HepG2 (cell line): ENCODE data around the gene PCYT2. TPM values are rescaled to one million over a fixed set of nuclear protein-coding genes. Genes with fewer than 3 reads are reported as not detected.

ENCODE experiments used
- FOXK2 ChIP-seq: fragments of 450-650 bp; IDR thresholded peaks from 2 replicates; pipeline ENCODE4 v1.6.1; 2016
- HDAC1 ChIP-seq: sonication (generic); formaldehyde crosslinking; IDR thresholded peaks from 2 replicates; pipeline ENCODE4 v1.5.1; 2020; ENCODE audit warnings: mild to moderate bottlenecking, missing genetic modification reagents
- HNRNPL ChIP-seq: fragments of 200-400 bp; formaldehyde crosslinking; IDR thresholded peaks from 2 replicates; pipeline ENCODE4 v1.6.1; 2017; ENCODE audit warnings: mild to moderate bottlenecking, low read depth, low read length
- HOXA7 ChIP-seq: sonication (generic); formaldehyde crosslinking; IDR thresholded peaks from 2 replicates; pipeline ENCODE4 v1.8.1; 2022; ENCODE audit warnings: mild to moderate bottlenecking, missing genetic modification reagents, moderate library complexity
- KDM1A ChIP-seq: IDR thresholded peaks from 2 replicates; pipeline ENCODE4 v1.6.1; 2016; ENCODE audit warnings: missing compliant biosample characterization
- NFE2L2 ChIP-seq: fragments of 150-350 bp; IDR thresholded peaks from 2 replicates; pipeline ENCODE4 v1.6.1; 2014; ENCODE audit warnings: low read length
- PAF1 ChIP-seq: IDR thresholded peaks from 2 replicates; pipeline ENCODE4 v1.6.1; 2016; ENCODE audit warnings: missing genetic modification reagents, missing compliant biosample characterization
- PITX1 ChIP-seq: sonication (generic); formaldehyde crosslinking; IDR thresholded peaks from 2 replicates; pipeline ENCODE4 v1.5.1; 2020; ENCODE audit warnings: mild to moderate bottlenecking, missing genetic modification reagents
- RBM39 ChIP-seq: fragments of 200-400 bp; formaldehyde crosslinking; IDR thresholded peaks from one replicate; pipeline ENCODE4 v1.6.1; 2018; ENCODE audit warnings: antibody characterized with exemption, mild to moderate bottlenecking, low read depth, low read length; ENCODE audit not compliant: poor library complexity, severe bottlenecking
- REL ChIP-seq: sonication (generic); formaldehyde crosslinking; conservative IDR thresholded peaks from 2 replicates; pipeline ENCODE4 v1.8.0; 2022; ENCODE audit warnings: mild to moderate bottlenecking, missing genetic modification reagents, moderate library complexity
- SMAD1 ChIP-seq: sonication (generic); formaldehyde crosslinking; IDR thresholded peaks from 2 replicates; pipeline ENCODE4 v1.4.0; 2020; ENCODE audit warnings: missing genetic modification reagents, low read depth, mild to moderate bottlenecking, borderline replicate concordance
- SP4 ChIP-seq: sonication (generic); formaldehyde crosslinking; IDR thresholded peaks from 2 replicates; pipeline ENCODE4 v1.8.1; 2023; ENCODE audit warnings: mild to moderate bottlenecking, missing genetic modification reagents
- SRSF1 ChIP-seq: fragments of 200-400 bp; formaldehyde crosslinking; optimal IDR thresholded peaks from 2 replicates; pipeline ENCODE3; 2017; ENCODE audit warnings: mild to moderate bottlenecking, low read depth, low read length, moderate library complexity
- TBX3 ChIP-seq: fragments of 450-650 bp; IDR thresholded peaks from 2 replicates; pipeline ENCODE4 v1.6.1; 2017; ENCODE audit warnings: antibody characterized with exemption, mild to moderate bottlenecking, inconsistent platforms, borderline replicate concordance
- ZNF292 ChIP-seq: sonication (generic); formaldehyde crosslinking; IDR thresholded peaks from 2 replicates; pipeline ENCODE4 v1.8.1; 2022; ENCODE audit warnings: mild to moderate bottlenecking, low read depth, missing genetic modification reagents, borderline replicate concordance
- ZNF431 ChIP-seq: sonication (generic); formaldehyde crosslinking; IDR thresholded peaks from 2 replicates; pipeline ENCODE4 v1.9.0; 2022; ENCODE audit warnings: missing genetic modification reagents, low read depth, mild to moderate bottlenecking, borderline replicate concordance
- polyA plus RNA-seq, 8 experiments: library from polyadenylated mRNA; depleted of rRNA in 3 of 8; stranded (reverse) in 7 of 8; unstranded in 1 of 8; fragments of >200 nt; fragmentation: Illumina TruSeq in 4 of 8; extraction: Trizol in 4 of 8; gene quantifications; 2 replicates each; pipeline versions ENCODE4 v1.2.1 to v1.2.3, GENCODE V29; 2011 to 2016; ENCODE audit warnings: low read depth in 4 of 8, missing spikeins in 1 of 8, mixed read lengths in 1 of 8; ENCODE audit not compliant: insufficient read depth in 1 of 8
- total RNA-seq, 5 experiments: library from RNA; depleted of rRNA; stranded (reverse); fragments of >200 nt; fragmentation: Illumina TruSeq; extraction: Trizol; gene quantifications; 2 replicates each; pipeline ENCODE4 v1.2.3, GENCODE V29; 2016; ENCODE audit warnings: low read depth in 1 of 5
- TF ChIP-seq, protein P1 (sequence below): sonication (generic); formaldehyde crosslinking; IDR thresholded peaks from 2 replicates; pipeline ENCODE4 v1.9.0; 2022; ENCODE audit warnings: missing genetic modification reagents, mild to moderate bottlenecking, borderline replicate concordance
- TF ChIP-seq, protein P2 (sequence below): sonication (generic); formaldehyde crosslinking; IDR thresholded peaks from 2 replicates; pipeline ENCODE4 v1.4.0; 2020; ENCODE audit warnings: mild to moderate bottlenecking, missing genetic modification reagents
- TF ChIP-seq, protein P3 (sequence below): IDR thresholded peaks from 2 replicates; pipeline ENCODE4 v1.6.1; 2016; ENCODE audit warnings: missing genetic modification reagents, missing compliant biosample characterization
- TF ChIP-seq, protein P4 (sequence below): sonication (generic); formaldehyde crosslinking; IDR thresholded peaks from 2 replicates; pipeline ENCODE4 v1.4.0; 2020; ENCODE audit warnings: missing genetic modification reagents, borderline replicate concordance

Gene PCYT2
- total and polyA plus RNA-seq, 2 of the 13 experiments (the other 11 are each of a cell fraction or from before 2014, with no cell fraction given), result 147 to 297 TPM

DNA sequence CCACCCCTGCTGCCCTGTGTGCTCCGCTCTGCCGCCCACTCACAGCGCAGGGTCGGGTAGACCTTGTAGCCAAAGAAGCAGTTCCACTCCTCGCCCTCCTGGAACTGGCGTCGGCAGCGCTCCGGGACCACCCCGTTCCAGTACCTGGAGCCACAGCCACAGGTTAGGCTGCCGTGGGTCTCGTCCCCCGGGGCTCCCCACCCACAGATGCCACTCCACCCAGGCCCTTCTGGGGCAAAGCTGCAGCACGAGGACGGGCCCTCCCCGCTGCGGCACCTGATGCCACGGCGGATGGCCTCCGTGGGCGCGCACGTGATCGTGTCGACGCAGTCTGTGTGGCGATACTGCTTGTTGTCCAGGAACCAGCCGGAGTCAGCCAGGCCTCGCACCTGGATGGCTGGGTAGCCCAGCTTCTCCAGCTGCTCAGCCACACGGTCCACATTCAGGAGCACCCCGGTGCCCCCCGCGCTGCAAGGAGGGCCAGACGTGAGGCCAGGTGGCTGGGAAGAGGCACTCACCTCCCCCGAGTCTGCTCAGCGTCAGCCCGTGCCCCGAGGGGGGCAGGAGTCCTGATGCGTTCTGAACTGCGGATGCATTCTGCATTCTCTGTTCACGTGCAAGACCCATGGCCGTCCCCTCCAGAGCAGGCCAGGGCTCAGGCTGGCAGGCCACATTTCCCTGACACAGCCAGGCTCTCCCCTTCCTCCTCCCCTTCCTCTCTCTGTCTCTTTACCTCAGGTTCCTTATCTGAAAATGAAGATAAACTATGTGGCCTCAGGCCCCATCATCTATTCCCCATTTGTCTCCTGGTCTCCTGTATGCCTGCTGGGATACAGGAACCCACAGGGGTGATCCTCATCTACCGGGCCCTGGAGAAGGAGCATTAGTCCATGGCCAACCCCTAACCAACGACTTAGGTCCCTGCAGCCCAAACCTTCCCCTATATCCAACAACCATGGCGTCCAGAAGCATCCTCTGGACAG lies 45.7 kb upstream of the PCYT2 start (continued):
- TF ChIP-seq ZNF292 (CRISPR knock-in tag) (no peak), HOXA7 (CRISPR knock-in tag) (no peak), SP4 (no peak), SRSF1 (peak; percentile 55), KDM1A (CRISPR knock-in tag) (no peak), RBM39 (peak; percentile 25), ZNF431 (no peak), TBX3 (no peak), REL (CRISPR knock-in tag) (0 out of 2 replicates have a peak, but pooled peaks have one; percentile 47), FOXK2 (no peak), HDAC1 (no peak), PAF1 (CRISPR knock-in tag) (0 out of 2 replicates have a peak, but pooled peaks have one; percentile 48), NFE2L2 (no peak), SMAD1 (CRISPR knock-in tag) (no peak), PITX1 (no peak), HNRNPL (peak; percentile 73; the same call in 1 of the 2 replicates)
- TF ChIP-seq, protein P1, sequence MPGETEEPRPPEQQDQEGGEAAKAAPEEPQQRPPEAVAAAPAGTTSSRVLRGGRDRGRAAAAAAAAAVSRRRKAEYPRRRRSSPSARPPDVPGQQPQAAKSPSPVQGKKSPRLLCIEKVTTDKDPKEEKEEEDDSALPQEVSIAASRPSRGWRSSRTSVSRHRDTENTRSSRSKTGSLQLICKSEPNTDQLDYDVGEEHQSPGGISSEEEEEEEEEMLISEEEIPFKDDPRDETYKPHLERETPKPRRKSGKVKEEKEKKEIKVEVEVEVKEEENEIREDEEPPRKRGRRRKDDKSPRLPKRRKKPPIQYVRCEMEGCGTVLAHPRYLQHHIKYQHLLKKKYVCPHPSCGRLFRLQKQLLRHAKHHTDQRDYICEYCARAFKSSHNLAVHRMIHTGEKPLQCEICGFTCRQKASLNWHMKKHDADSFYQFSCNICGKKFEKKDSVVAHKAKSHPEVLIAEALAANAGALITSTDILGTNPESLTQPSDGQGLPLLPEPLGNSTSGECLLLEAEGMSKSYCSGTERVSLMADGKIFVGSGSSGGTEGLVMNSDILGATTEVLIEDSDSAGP (CRISPR knock-in tag), result peak; percentile 59; the same call in 1 of the 2 replicates
- TF ChIP-seq, protein P2, sequence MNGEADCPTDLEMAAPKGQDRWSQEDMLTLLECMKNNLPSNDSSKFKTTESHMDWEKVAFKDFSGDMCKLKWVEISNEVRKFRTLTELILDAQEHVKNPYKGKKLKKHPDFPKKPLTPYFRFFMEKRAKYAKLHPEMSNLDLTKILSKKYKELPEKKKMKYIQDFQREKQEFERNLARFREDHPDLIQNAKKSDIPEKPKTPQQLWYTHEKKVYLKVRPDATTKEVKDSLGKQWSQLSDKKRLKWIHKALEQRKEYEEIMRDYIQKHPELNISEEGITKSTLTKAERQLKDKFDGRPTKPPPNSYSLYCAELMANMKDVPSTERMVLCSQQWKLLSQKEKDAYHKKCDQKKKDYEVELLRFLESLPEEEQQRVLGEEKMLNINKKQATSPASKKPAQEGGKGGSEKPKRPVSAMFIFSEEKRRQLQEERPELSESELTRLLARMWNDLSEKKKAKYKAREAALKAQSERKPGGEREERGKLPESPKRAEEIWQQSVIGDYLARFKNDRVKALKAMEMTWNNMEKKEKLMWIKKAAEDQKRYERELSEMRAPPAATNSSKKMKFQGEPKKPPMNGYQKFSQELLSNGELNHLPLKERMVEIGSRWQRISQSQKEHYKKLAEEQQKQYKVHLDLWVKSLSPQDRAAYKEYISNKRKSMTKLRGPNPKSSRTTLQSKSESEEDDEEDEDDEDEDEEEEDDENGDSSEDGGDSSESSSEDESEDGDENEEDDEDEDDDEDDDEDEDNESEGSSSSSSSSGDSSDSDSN, result peak; percentile 15; the same call in 1 of the 2 replicates
- TF ChIP-seq, protein P3, sequence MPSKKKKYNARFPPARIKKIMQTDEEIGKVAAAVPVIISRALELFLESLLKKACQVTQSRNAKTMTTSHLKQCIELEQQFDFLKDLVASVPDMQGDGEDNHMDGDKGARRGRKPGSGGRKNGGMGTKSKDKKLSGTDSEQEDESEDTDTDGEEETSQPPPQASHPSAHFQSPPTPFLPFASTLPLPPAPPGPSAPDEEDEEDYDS (CRISPR knock-in tag), result no peak
- TF ChIP-seq, protein P4, sequence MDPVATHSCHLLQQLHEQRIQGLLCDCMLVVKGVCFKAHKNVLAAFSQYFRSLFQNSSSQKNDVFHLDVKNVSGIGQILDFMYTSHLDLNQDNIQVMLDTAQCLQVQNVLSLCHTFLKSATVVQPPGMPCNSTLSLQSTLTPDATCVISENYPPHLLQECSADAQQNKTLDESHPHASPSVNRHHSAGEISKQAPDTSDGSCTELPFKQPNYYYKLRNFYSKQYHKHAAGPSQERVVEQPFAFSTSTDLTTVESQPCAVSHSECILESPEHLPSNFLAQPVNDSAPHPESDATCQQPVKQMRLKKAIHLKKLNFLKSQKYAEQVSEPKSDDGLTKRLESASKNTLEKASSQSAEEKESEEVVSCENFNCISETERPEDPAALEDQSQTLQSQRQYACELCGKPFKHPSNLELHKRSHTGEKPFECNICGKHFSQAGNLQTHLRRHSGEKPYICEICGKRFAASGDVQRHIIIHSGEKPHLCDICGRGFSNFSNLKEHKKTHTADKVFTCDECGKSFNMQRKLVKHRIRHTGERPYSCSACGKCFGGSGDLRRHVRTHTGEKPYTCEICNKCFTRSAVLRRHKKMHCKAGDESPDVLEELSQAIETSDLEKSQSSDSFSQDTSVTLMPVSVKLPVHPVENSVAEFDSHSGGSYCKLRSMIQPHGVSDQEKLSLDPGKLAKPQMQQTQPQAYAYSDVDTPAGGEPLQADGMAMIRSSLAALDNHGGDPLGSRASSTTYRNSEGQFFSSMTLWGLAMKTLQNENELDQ (CRISPR knock-in tag), result no peak
